Skeletal muscle tissue (tissue), 4 donors: Measurements from ENCODE around the gene ISOC1. TPM values are rescaled to one million over a fixed set of nuclear protein-coding genes. Genes with fewer than 3 reads are reported as not detected.
A peak's percentile ranks its signal among the peaks of the same experiment; 100 is the strongest.

Source experiments
- H3K27ac ChIP-seq: one replicate; pipeline ENCODE4 v1.7.0; 2013; ENCODE audit warnings: mild to moderate bottlenecking, low read depth, low read length, inconsistent platforms
- H3K27me3 ChIP-seq, 3 donors: one replicate each; pipeline ENCODE4 v1.7.0; 2013; ENCODE audit warnings: low read length in 3 of 3; ENCODE audit not compliant: control insufficient read depth in 3 of 3, insufficient read depth in 3 of 3
- H3K36me3 ChIP-seq, 3 donors: one replicate each; pipeline ENCODE4 v1.7.0; 2013; ENCODE audit warnings: low read length in 3 of 3; ENCODE audit not compliant: control insufficient read depth in 3 of 3, insufficient read depth in 3 of 3
- H3K4me1 ChIP-seq, 3 donors: one replicate each; pipeline ENCODE4 v1.7.0; 2013; ENCODE audit warnings: low read length in 3 of 3, mild to moderate bottlenecking in 3 of 3; ENCODE audit not compliant: control insufficient read depth in 3 of 3, insufficient read depth in 3 of 3
- H3K4me3 ChIP-seq, 3 donors: one replicate each; pipeline ENCODE4 v1.7.0; 2013; ENCODE audit warnings: low read length in 3 of 3
- H3K9ac ChIP-seq, 3 donors: one replicate each; pipeline ENCODE4 v1.7.0; 2013; ENCODE audit warnings: low read length in 3 of 3, mild to moderate bottlenecking in 3 of 3, moderate library complexity in 2 of 3, low read depth in 1 of 3
- H3K9me3 ChIP-seq, 3 donors: one replicate each; pipeline ENCODE4 v1.7.0; 2013; ENCODE audit warnings: low read length in 3 of 3; ENCODE audit not compliant: control insufficient read depth in 3 of 3
- total RNA-seq: library from RNA; depleted of rRNA; stranded (reverse); fragments of >200 nt; gene quantifications from one replicate; pipeline ENCODE4 v1.2.3, GENCODE V29; 2014
- donor health status: Osteomylitis.

ISOC1 gene
- 32.4 TPM for total RNA-seq

GRCh38 chr5:129094087-129094923 is at the start of gene ISOC1:
Gene ISOC1 (plus strand): TSS chr5:129094749. CDS start chr5:129094767, 18 bp downstream.
- H3K36me3 ChIP-seq: no peaks in the 10 kb centered on the region
- H3K9me3 ChIP-seq: no peaks in the 10 kb centered on the region
- peaks cover 11 to 27% (median 21%) of the 10 kb centered on the region in 3 donors for H3K4me1 ChIP-seq

GRCh38 chr5:129046151-129046550 is 48.4 kb upstream of the ISOC1 start:
- H3K4me3 ChIP-seq: no peak overlapping the region
- H3K9ac ChIP-seq: no peak overlapping the region
- no peaks in the 10 kb centered on the region for H3K27me3 ChIP-seq

More at GRCh38 chr5:129094087-129094923, at the start of gene ISOC1:
- H3K27ac ChIP-seq: peak within 1 kb of the TSS; percentile 54
- peak within 1 kb of the TSS; percentile 90 to 95 (median 93) for H3K4me3 ChIP-seq
- no peaks in the 10 kb centered on the region for H3K27me3 ChIP-seq
- H3K9ac ChIP-seq: peak within 1 kb of the TSS; percentile 78 to 90 (median 83)

GRCh38 chr5:129048509-129048908 is 46.0 kb upstream of the ISOC1 start:
- no peak overlapping the region for H3K9ac ChIP-seq
- peaks cover 0 to 2% (median 0%) of the 10 kb centered on the region in 3 donors for H3K9me3 ChIP-seq
- H3K4me1 ChIP-seq: no peaks in the 10 kb centered on the region
- H3K27me3 ChIP-seq: no peaks in the 10 kb centered on the region
- no peaks in the 10 kb centered on the region for H3K36me3 ChIP-seq
- H3K4me3 ChIP-seq: no peak overlapping the region
- no peak overlapping the region for H3K27ac ChIP-seq

More at GRCh38 chr5:129046151-129046550, 48.4 kb upstream of the ISOC1 start:
- H3K9me3 ChIP-seq: peaks cover 0 to 2% (median 0%) of the 10 kb centered on the region in 3 donors
- no peaks in the 10 kb centered on the region for H3K4me1 ChIP-seq
- H3K36me3 ChIP-seq: no peaks in the 10 kb centered on the region
- no peak overlapping the region for H3K27ac ChIP-seq

- Histone ChIP-seq H3K9me3 (no peaks in the 10 kb centered on the region), H3K4me3 (no peak overlapping the region), H3K27ac (no peak overlapping the region), H3K4me1 (no peaks in the 10 kb centered on the region), H3K36me3 (no peaks in the 10 kb centered on the region), H3K27me3 (no peaks in the 10 kb centered on the region), H3K9ac (no peak overlapping the region)
Measured at GRCh38 chr5:129049126-129049799, 45.3 kb upstream of the ISOC1 start.

- no peak overlapping the region for H3K27ac ChIP-seq
- no peaks in the 10 kb centered on the region for H3K9me3 ChIP-seq
- no peak overlapping the region for H3K4me3 ChIP-seq
- H3K36me3 ChIP-seq: no peaks in the 10 kb centered on the region
- H3K9ac ChIP-seq: no peak overlapping the region
- H3K4me1 ChIP-seq: no peaks in the 10 kb centered on the region
- H3K27me3 ChIP-seq: no peaks in the 10 kb centered on the region
Measured at GRCh38 chr5:129051283-129051682, 43.3 kb upstream of the ISOC1 start.

GRCh38 chr5:129053438-129053837 is 41.1 kb upstream of the ISOC1 start:
- H3K27me3 ChIP-seq: no peaks in the 10 kb centered on the region
- no peaks in the 10 kb centered on the region for H3K4me1 ChIP-seq
- no peak overlapping the region for H3K27ac ChIP-seq
- no peaks in the 10 kb centered on the region for H3K9me3 ChIP-seq
- H3K4me3 ChIP-seq: no peak overlapping the region
- no peak overlapping the region for H3K9ac ChIP-seq
- H3K36me3 ChIP-seq: no peaks in the 10 kb centered on the region

GRCh38 chr5:129057329-129057728 is 37.2 kb upstream of the ISOC1 start:
- H3K36me3 ChIP-seq: no peaks in the 10 kb centered on the region
- no peak overlapping the region for H3K27ac ChIP-seq
- no peaks in the 10 kb centered on the region for H3K9me3 ChIP-seq
- H3K4me3 ChIP-seq: no peak overlapping the region
- H3K27me3 ChIP-seq: no peaks in the 10 kb centered on the region
- H3K9ac ChIP-seq: no peak overlapping the region
- H3K4me1 ChIP-seq: no peaks in the 10 kb centered on the region

GRCh38 chr5:129061849-129062248 is 32.7 kb upstream of the ISOC1 start:
- H3K36me3 ChIP-seq: no peaks in the 10 kb centered on the region
- H3K4me3 ChIP-seq: no peak overlapping the region
- no peak overlapping the region for H3K9ac ChIP-seq
- H3K27me3 ChIP-seq: no peaks in the 10 kb centered on the region
- H3K9me3 ChIP-seq: no peaks in the 10 kb centered on the region
- H3K27ac ChIP-seq: no peak overlapping the region
- H3K4me1 ChIP-seq: no peaks in the 10 kb centered on the region

GRCh38 chr5:129063483-129064113 is 31.0 kb upstream of the ISOC1 start:
- H3K9ac ChIP-seq: no peak overlapping the region
- no peaks in the 10 kb centered on the region for H3K27me3 ChIP-seq

GRCh38 chr5:129065721-129066120 is 28.8 kb upstream of the ISOC1 start:
- H3K9me3 ChIP-seq: no peaks in the 10 kb centered on the region
- H3K9ac ChIP-seq: no peak overlapping the region
- no peak overlapping the region for H3K27ac ChIP-seq
- no peaks in the 10 kb centered on the region for H3K36me3 ChIP-seq
- no peaks in the 10 kb centered on the region for H3K27me3 ChIP-seq
- no peak overlapping the region for H3K4me3 ChIP-seq
- no peaks in the 10 kb centered on the region for H3K4me1 ChIP-seq

More at GRCh38 chr5:129063483-129064113, 31.0 kb upstream of the ISOC1 start:
- H3K4me1 ChIP-seq: no peaks in the 10 kb centered on the region
- H3K27ac ChIP-seq: no peak overlapping the region
- no peaks in the 10 kb centered on the region for H3K36me3 ChIP-seq
- no peak overlapping the region for H3K4me3 ChIP-seq
- no peaks in the 10 kb centered on the region for H3K9me3 ChIP-seq
